GM23248 (cell line): ENCODE data around the gene TWF2. TPM values are rescaled to one million over a fixed set of nuclear protein-coding genes. Genes with fewer than 3 reads are reported as not detected.

Experiments used
- DNase-seq: peaks from one replicate; pipeline ENCODE4 v3.0.0-alpha.2; 2015
- H2AFZ ChIP-seq: fragments of 200-600 bp; sonication (generic); 2 replicates; pipeline ENCODE4 v1.6.1; 2016; ENCODE audit warnings: antibody characterized with exemption
- H3F3A ChIP-seq: fragments of 200-600 bp; sonication (generic); 2 replicates; pipeline ENCODE4 v1.6.1; 2016; ENCODE audit warnings: mild to moderate bottlenecking, antibody characterized with exemption, mixed run types; ENCODE audit not compliant: insufficient read depth
- H3K27ac ChIP-seq: fragments of 200-600 bp; sonication (generic); 2 replicates; pipeline ENCODE4 v1.5.1; 2016; ENCODE audit warnings: mild to moderate bottlenecking
- H3K27me3 ChIP-seq: fragments of 200-600 bp; sonication (generic); replicated peaks from 2 replicates; pipeline ENCODE4 v1.6.1; 2016; ENCODE audit warnings: mild to moderate bottlenecking; ENCODE audit not compliant: insufficient read depth
- H3K36me3 ChIP-seq: fragments of 200-600 bp; sonication (generic); 2 replicates; pipeline ENCODE4 v1.6.1; 2016; ENCODE audit warnings: low read depth, mild to moderate bottlenecking
- H3K4me1 ChIP-seq: fragments of 200-600 bp; sonication (generic); 2 replicates; pipeline ENCODE4 v1.6.1; 2016; ENCODE audit warnings: mild to moderate bottlenecking; ENCODE audit not compliant: insufficient read depth
- H3K4me2 ChIP-seq: fragments of 200-600 bp; sonication (generic); one replicate; pipeline ENCODE4 v1.6.1; 2016; ENCODE audit warnings: mild to moderate bottlenecking; ENCODE audit not compliant: unreplicated experiment
- H3K4me3 ChIP-seq: fragments of 200-600 bp; sonication (generic); 2 replicates; pipeline ENCODE4 v1.5.1; 2016; ENCODE audit warnings: mild to moderate bottlenecking
- H3K79me2 ChIP-seq: fragments of 200-600 bp; sonication (generic); 2 replicates; pipeline ENCODE4 v1.6.1; 2016; ENCODE audit warnings: mild to moderate bottlenecking; ENCODE audit not compliant: insufficient read depth
- H3K9ac ChIP-seq: fragments of 200-600 bp; sonication (generic); 2 replicates; pipeline ENCODE4 v1.6.1; 2016; ENCODE audit warnings: mild to moderate bottlenecking
- H3K9me2 ChIP-seq: fragments of 200-600 bp; sonication (generic); 2 replicates; pipeline ENCODE4 v1.6.1; 2016; ENCODE audit warnings: mixed run types, mild to moderate bottlenecking, moderate library complexity; ENCODE audit not compliant: insufficient read depth
- H3K9me3 ChIP-seq: fragments of 200-600 bp; sonication (generic); one replicate; pipeline ENCODE4 v1.6.1; 2017; ENCODE audit warnings: low read depth
- H4K20me1 ChIP-seq: fragments of 200-600 bp; sonication (generic); 2 replicates; pipeline ENCODE4 v1.6.0; 2016; ENCODE audit not compliant: insufficient read depth
- EZH2 ChIP-seq: fragments of 200-600 bp; sonication (generic); IDR thresholded peaks from 2 replicates; pipeline ENCODE4 v1.6.1; 2018; ENCODE audit warnings: antibody characterized with exemption, mild to moderate bottlenecking; ENCODE audit not compliant: insufficient read depth, poor library complexity, severe bottlenecking
- EZH2phosphoT487 ChIP-seq: fragments of 200-600 bp; sonication (generic); IDR thresholded peaks from 2 replicates; pipeline ENCODE4 v1.6.1; 2018; ENCODE audit warnings: antibody characterized with exemption, moderate library complexity, mild to moderate bottlenecking, low read depth; ENCODE audit not compliant: insufficient read depth
- WGBS, 2 experiments: methylation state at CpG; one replicate each; pipeline ENCODE4 v1.1.6; 2015 to 2017; ENCODE audit warnings: low lambda C conversion rate in 2 of 2, low coverage in 1 of 2; ENCODE audit errors: missing lambda C conversion rate in 2 of 2; 5-methylcytosine and 5-hydroxymethylcytosine counted together
- in situ Hi-C: fragments of 300-500 bp; cut with MboI; formaldehyde crosslinking; loops from 2 replicates; pipeline ENCODE4 v1.15.0; 2020
- polyA plus RNA-seq: library from polyadenylated mRNA; unstranded; fragments of >200 nt; fragmentation: Nextera tagmentation; extraction: Ambion mirVana; gene quantifications from 2 replicates; pipeline ENCODE4 v1.2.1, GENCODE V29; 2016
- total RNA-seq: library from RNA; depleted of rRNA; stranded (reverse); fragments of >200 nt; shearing (Covaris generic); gene quantifications from 2 replicates; pipeline ENCODE4 v1.2.3, GENCODE V29; 2014

The TWF2 gene
- total and polyA plus RNA-seq, 2 experiments from 2014 or later = 95.1 to 137 TPM

GRCh38 chr3:52231502-52232278 is 7.3 kb downstream of the TWF2 start:
- no peaks in the 10 kb centered on the region for H3K9me2 ChIP-seq
- no peak for TF ChIP-seq EZH2phosphoT487
- TF ChIP-seq EZH2 = no peak
- no peak overlapping the region for H3K27ac ChIP-seq
- H2AFZ ChIP-seq = no peak overlapping the region
- DNase-seq = peak; percentile 75
- H3K4me1 ChIP-seq = peaks cover 5% of the 10 kb centered on the region; the same call in 1 of the 2 replicates
- H3K79me2 ChIP-seq = peaks cover 49% of the 10 kb centered on the region
- in situ Hi-C loops = loop anchor here (10.0 kb wide), 1 partner anchor 113 kb away; no protein-coding TSS in a partner anchor
- no peak overlapping the region for H3K4me2 ChIP-seq
- peaks cover 12% of the 10 kb centered on the region; the same call in 1 of the 2 replicates for H3K36me3 ChIP-seq
- no peak overlapping the region for H3K9ac ChIP-seq
- no peak overlapping the region for H3K4me3 ChIP-seq
- H3K27me3 ChIP-seq = no peaks in the 10 kb centered on the region
- H3F3A ChIP-seq = no peaks in the 10 kb centered on the region
- H3K9me3 ChIP-seq = no peaks in the 10 kb centered on the region
- no peaks in the 10 kb centered on the region for H4K20me1 ChIP-seq
- WGBS, 2 experiments = 67 to 70% methylated on average over 34 of the region's 34 CpGs

DNA sequence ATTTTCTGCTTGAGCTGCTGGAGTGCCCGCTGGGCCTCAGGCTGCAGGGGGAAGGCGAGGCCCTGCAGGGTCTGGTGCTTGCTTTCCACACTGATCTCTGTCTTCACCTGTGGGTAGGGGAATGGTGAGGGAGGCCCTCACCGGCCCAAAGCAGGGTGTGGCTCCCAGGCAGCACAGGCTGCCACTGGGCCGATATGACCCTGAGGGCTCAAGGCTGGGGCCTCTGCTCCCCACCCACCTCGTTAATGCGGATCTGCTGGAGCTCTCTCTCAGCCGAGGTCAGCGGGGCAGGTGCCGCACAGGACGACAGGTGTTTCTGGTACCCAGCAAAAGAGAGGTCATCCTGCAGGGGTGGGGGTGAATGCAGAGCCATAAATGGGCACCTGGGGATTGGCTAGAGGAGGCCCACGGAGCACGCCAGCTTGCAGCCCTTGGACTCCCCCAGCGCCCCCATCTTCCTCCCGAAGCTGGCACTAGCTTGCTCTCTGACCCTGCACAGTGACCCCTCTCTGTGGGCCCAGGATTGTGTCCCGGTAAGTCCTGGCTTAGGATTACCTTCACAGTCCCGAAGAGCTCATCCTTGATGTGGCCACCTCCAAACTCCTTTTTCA is 8.0 kb downstream of the TWF2 start:
- H4K20me1 ChIP-seq = no peaks in the 10 kb centered on the region
- TF ChIP-seq EZH2phosphoT487 (no peak), EZH2 (no peak)

DNA sequence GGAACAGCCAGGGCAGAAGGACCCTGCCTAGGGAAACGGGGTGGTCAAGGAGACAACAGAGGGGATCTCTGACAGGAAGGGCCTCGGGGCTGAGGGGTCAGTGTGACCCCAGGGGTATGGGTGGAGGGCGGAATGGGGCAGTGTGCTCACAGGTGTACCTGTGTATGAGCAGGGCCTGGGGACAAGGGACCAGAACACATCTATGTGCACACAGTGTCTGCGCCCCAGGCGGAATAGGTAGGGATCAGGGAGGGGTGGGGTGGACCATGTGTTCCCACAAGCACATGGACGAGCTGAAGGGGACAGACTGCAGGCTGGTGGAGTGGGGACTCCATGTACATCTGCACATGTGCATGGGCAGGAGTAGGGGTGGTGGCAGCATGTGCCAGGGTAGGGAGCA is 8.5 kb downstream of the TWF2 start:
- in situ Hi-C loops = loop anchor here (10.0 kb wide), 1 partner anchor 114 kb away; no protein-coding TSS in a partner anchor
- WGBS, 2 experiments = 88 to 96% methylated on average over 6 of the region's 6 CpGs
- no peak overlapping the region for H2AFZ ChIP-seq

More for the DNA sequence above, 8.0 kb downstream of the TWF2 start:
- no peak overlapping the region for H3K27ac ChIP-seq
- no peaks in the 10 kb centered on the region for H3K27me3 ChIP-seq
- no peak overlapping the region for H3K4me2 ChIP-seq
- H3K79me2 ChIP-seq = peaks cover 42% of the 10 kb centered on the region
- H3K4me1 ChIP-seq = no peaks in the 10 kb centered on the region
- DNase-seq = no peak
- H2AFZ ChIP-seq = no peak overlapping the region
- no peak overlapping the region for H3K9ac ChIP-seq
- H3K36me3 ChIP-seq = peaks cover 12% of the 10 kb centered on the region; the same call in 1 of the 2 replicates
- no peak overlapping the region for H3K4me3 ChIP-seq
- in situ Hi-C loops = loop anchor here (10.0 kb wide), 1 partner anchor 114 kb away; no protein-coding TSS in a partner anchor
- H3K9me2 ChIP-seq = no peaks in the 10 kb centered on the region
- H3F3A ChIP-seq = no peaks in the 10 kb centered on the region
- H3K9me3 ChIP-seq = no peaks in the 10 kb centered on the region
- 83 to 93% methylated on average over 15 of the region's 16 CpGs for WGBS, 2 experiments

GRCh38 chr3:52229656-52230055 is 9.3 kb downstream of the TWF2 start:
- in situ Hi-C loops = loop anchor here (10.0 kb wide), 1 partner anchor 115 kb away; no protein-coding TSS in a partner anchor

More for the DNA sequence above, 8.5 kb downstream of the TWF2 start:
- H3K4me1 ChIP-seq = no peaks in the 10 kb centered on the region
- no peak overlapping the region for H3K4me3 ChIP-seq
- TF ChIP-seq EZH2 = no peak
- H3K4me2 ChIP-seq = no peak overlapping the region
- H3K9me3 ChIP-seq = no peaks in the 10 kb centered on the region
- H3K9me2 ChIP-seq = no peaks in the 10 kb centered on the region
- H3K27me3 ChIP-seq = no peaks in the 10 kb centered on the region
- no peaks in the 10 kb centered on the region for H3F3A ChIP-seq
- H3K36me3 ChIP-seq = peaks cover 12% of the 10 kb centered on the region; the same call in 1 of the 2 replicates
- no peak overlapping the region for H3K27ac ChIP-seq
- H3K79me2 ChIP-seq = peaks cover 36% of the 10 kb centered on the region
- H4K20me1 ChIP-seq = no peaks in the 10 kb centered on the region
- DNase-seq = no peak
- no peak overlapping the region for H3K9ac ChIP-seq

More at GRCh38 chr3:52229656-52230055, 9.3 kb downstream of the TWF2 start:
- WGBS, 2 experiments = 86 to 92% methylated on average over 13 of the region's 13 CpGs
- no peak overlapping the region for H3K4me3 ChIP-seq
- H3K4me1 ChIP-seq = no peaks in the 10 kb centered on the region
- TF ChIP-seq EZH2phosphoT487 = no peak
- TF ChIP-seq EZH2 = no peak
- no peaks in the 10 kb centered on the region for H3K9me3 ChIP-seq
- no peaks in the 10 kb centered on the region for H4K20me1 ChIP-seq
- H3F3A ChIP-seq = no peaks in the 10 kb centered on the region
- no peak overlapping the region for H3K9ac ChIP-seq
- peaks cover 28% of the 10 kb centered on the region for H3K79me2 ChIP-seq
- H2AFZ ChIP-seq = no peak overlapping the region
- H3K27me3 ChIP-seq = no peaks in the 10 kb centered on the region
- DNase-seq = no peak
- H3K36me3 ChIP-seq = peaks cover 12% of the 10 kb centered on the region; the same call in 1 of the 2 replicates
- H3K9me2 ChIP-seq = no peaks in the 10 kb centered on the region
- H3K4me2 ChIP-seq = no peak overlapping the region
- no peak overlapping the region for H3K27ac ChIP-seq
